HPDE6-E6E7 (cell line): ENCODE results near the gene HIVEP3.
"Not testable (repeated sequence)": the region's sequence is repeated elsewhere in the genome, so short reads cannot be mapped to it uniquely, and the experiment has no call there.

Source experiments
- DNase-seq: peaks from one replicate; pipeline ENCODE4 v3.0.0; 2011; ENCODE audit warnings: missing footprints; ENCODE audit errors: extremely low spot score

Gene HIVEP3

DNA sequence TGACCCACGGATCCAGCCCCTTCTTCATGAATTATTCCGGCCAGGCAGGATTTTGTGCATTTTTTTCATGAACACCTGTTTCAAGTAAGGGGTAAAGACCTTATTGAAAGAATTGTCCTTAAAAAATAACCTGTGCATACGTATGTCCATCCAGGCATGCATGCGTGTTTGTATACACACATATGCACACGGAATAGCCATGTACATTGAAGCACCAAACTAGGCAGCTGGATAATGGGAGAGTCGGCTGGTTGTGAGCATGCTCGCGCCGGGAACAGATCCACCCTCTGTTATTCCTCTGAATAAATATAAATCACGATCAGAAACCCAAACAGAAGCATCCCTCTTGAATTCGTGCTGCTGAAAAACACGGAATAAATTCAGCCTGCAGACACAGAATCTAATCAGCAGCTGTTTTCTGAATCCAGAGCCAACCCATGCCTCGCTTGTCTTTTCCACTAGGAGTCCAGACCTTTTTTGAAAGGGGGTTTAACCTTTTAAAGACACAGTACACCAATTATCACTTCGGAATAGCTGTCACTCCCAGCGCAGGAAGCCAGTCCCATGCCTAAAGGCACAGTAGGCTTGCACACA is at the start of gene HIVEP3:
Gene HIVEP3 (minus strand): TSS at position 473 of the 594 bp plus-strand sequence.
- no peak for DNase-seq

DNA sequence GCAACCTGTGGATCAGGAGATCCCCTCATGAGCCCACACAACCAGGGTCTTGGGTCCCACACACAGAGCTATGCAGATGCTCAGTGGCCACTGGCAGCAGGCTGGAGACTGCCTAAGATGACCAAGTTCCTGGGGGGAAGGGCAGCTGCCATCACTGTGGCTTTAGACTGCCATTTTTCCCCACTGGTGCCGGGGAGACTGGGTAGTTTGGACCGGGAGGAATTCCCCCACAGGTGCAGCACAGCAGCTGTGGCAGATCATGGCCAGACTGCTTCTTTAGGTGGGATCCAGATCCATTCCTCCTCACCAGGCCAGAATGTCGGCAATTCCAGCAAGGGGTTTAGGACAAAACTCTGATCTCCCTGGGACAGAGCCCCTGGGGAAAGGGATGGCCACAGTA is 45.7 kb upstream of the HIVEP3 start:
- DNase-seq, result no peak

DNA sequence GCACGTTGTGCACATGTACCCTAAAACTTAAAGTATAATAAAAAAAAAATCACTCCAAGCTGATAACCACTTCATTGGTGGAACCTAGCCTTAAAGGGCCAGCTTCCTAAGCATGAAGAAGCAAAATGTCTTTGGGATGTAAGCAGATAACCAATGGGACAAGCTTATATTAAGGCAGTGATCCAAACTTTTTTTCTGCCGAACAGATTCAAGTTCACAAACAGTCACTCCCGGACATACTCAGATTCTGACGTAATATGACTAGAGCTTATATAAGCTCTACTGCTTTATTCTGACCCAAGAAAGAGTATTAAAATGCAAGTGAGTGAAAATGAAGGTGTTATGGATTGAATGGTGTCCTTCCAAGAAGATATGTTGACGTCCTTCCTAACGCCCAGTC is 44.9 kb upstream of the HIVEP3 start:
- no peak for DNase-seq

DNA sequence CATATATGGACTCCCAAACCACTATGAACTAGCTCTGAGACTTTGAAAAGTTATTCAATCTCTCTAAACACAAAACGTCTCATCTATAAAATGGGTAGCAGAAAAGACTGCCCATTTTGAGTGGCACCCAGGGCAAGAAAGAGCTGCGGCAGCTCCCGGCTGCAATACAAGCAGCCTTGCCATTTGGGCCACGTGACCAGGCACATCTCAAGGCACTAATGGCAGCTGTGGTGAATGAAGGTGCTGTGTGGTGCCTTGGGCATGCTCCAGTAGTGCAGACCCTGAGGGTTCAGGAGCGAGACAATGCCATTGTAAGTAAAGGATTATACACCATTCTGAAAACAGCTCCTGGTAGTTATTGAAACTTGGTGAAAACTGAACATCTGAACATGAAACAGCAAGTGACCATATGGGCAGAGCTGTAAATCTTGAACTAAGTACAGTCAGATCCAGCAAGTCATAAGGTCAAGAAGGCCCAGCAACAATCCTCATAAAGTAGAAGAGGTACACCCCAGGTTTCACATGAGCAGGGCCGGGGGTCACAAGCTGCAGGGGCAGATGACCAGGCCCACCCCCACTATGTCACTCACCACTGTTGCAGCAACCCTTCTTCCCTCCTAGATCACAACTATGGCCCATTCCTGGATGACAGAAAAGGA is 39.4 kb upstream of the HIVEP3 start:
- no peak for DNase-seq

DNA sequence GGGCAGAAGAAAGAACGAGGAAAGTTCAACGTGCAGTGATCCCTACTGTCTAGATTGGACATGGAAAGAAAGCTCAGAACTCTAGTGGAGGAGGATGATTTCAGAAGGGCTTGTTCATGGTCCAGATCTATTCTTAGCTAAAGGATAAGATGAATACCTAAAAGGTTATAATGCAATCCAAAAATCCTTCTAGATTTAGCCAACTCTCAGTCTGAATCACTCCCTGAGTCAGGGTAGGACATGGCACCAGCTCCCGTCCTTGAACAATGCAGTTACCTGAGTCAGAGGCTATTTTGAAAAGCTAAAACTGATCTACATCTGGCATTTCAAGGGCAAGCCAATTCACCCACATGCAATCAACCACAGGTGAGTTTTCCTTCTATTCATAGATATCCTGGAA is 38.8 kb upstream of the HIVEP3 start:
- DNase-seq, result peak; percentile 80

DNA sequence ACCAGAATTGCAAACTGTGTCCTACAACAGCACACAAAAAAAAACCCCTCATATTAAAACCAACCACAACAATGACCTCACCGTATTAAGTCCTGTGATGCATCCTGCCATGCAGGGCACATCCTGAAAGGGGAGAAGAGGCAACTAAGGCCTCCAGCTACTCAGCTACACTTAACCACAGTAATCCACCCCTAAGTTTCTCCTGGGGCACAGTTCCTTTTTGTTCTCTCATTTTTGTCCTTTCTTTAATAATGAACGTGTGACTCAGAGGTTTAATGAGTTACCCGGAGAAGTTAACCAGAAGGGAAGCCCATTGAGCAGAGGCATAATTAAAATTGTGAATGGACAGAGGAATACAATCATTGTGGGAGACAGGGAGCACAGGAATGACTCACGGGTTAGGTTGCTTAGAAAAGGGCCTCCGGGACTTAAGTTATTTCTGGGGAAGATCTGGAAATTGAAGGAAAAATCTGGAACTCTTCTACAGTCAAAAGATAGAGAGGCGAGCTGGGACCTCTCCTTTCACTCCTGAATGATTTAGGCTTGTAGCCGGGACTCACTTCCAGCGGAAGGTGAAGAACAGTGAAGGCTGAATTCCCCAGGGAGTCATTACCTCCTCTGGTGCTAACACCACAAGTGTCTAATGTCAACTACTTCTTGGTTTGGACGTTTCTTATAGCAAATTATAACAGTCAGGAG is 36.9 kb upstream of the HIVEP3 start:
- peak; percentile 77 for DNase-seq

DNA sequence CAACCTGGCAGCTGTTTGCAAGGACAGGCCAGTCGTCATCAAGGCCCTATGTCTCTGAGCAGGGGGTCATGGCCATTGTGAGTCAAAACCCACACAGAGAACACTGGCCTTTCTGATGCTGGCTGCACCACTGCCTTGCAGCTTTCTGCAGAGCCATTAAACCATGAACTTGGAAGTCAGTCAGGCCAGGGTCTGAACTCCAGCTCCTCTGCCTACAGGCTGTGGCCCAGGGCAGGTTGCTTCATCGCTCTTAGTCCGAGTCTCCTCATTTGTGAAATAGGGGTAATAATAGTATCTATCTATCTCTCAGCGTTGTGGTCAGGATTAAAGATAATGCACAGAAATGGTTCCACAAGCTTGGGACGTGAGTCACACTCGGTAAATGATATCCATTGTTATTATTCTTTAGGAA is 35.8 kb upstream of the HIVEP3 start:
- peak; percentile 59 for DNase-seq

DNA sequence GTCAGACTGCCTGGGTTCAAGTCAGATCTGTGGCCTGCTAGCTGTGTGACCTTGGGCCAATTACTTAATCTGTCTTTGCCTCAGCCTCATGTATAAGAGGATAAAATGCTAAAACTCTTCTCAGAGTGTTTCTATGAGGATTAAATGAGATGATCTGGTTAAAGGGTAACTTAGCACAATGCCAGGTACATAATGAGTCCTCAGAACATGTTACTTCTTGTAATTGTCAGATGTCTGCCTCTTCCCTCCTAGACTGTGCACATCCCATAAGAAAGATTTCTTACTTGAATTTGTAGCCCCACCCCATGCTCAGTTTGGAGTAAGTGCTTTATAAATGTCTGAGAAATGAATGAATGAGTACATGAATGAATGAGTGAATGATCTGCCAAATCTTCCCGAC is 34.6 kb upstream of the HIVEP3 start:
- no peak for DNase-seq

DNA sequence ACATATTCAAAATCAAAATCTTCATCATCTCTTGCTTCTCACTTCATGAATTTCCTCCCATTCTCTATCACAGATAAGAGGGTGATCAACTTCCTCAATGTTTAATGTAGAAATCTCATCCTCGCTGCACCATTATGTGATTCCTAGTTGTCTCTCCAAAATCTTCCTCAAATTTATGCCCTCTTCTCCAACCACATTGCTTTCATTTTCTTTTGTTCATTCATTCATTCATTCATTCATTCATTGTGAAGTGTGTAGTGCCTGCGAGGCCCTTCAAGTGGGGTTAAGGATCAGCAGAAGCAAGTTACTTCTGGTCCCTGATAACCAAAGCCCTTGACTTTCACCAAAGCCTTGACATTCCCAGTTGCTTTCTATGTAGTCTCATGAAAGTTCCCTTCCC is 33.5 kb upstream of the HIVEP3 start:
- DNase-seq, result no peak

DNA sequence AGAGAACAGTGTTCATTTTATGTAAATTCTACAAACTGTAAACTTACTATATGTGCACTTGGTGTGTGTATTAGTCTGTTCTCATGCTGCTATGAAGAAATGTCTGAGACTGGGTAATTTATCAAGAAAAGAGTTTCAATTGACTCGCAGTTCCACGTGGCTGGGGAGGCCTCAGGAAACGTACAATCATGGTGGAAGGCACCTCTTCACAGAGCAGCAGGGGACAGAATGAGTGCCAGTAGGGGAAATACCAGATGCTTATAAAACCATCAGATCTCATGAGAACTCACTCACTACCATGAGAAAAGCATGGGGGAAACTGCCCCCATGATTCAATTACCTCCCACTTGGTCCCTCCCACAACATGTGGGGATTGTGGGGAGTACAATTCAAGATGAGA is 32.8 kb upstream of the HIVEP3 start:
- DNase-seq, result not testable (repeated sequence)

DNA sequence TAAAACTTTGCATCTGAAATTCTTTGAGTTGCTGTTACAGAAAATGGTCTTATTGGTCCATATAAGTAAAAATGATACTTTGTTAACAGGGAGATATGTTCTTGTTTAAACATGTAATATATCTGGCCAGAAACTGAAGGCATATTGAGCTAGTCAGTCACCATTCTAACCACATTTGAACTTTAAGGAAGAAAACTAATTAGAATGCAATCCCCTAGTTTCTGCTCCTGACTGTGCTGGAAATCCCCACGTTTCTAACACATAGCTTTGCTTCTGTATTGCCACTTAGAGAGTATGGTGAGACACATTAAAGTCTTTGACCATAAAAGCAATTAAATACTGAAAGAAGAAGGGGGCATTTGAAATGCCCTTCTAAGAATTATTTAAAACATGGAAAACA is 32.1 kb upstream of the HIVEP3 start:
- no peak for DNase-seq

DNA sequence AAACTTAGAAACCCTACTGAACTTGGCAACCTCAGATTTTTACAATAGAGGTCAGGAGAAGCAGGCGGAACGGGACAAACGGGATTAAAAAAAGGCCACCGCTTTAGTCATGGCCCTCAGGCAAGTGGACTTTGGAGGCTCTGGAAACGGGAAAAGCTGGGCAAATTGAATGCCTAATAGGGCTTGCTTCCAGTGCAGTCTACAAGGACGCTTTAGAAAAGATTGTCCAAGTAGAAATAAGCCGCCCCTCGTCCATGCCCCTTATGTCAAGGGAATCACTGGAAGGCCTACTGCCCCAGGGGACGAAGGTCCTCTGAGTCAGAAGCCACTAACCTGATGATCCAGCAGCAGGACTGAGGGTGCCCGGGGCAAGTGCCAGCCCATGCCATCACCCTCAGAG is 27.2 kb upstream of the HIVEP3 start:
- DNase-seq, result not testable (repeated sequence)

DNA sequence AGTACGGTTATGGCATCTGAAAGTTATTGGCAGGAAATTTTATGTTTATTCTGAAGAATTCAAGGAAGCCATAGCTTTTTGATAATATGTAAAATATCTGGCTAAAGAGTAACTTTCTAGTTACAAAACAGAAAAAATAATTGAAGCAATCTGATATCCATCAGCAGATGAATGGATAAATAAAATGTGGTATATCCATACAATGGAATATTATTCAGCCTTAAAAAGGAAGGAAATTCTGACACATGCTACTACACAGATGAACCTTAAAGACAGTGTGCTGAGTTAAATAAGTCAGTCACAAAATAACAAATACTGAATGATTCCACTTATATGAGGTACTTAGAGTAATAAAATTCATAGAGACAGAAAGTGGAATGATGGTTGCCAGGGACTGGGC is 25.0 kb upstream of the HIVEP3 start:
- DNase-seq, result no peak

DNA sequence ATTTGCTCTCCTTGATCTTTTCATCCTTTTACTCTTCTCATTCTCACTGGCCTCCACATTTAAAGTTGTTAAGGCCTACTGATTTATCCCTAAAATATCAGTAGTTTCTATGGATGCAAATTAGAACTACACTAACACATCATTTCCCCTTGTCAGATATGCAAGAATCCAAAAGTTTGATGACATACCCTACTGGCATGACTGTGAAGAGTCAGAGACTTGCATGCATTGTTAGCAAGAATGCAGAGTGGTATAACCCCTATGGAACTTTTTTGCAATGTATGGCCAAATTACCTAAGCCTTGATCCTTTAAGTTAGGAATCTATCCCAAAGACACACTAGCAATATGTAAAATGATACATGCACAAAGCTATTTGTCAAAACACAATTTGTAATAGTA is 23.6 kb upstream of the HIVEP3 start:
- no peak for DNase-seq

DNA sequence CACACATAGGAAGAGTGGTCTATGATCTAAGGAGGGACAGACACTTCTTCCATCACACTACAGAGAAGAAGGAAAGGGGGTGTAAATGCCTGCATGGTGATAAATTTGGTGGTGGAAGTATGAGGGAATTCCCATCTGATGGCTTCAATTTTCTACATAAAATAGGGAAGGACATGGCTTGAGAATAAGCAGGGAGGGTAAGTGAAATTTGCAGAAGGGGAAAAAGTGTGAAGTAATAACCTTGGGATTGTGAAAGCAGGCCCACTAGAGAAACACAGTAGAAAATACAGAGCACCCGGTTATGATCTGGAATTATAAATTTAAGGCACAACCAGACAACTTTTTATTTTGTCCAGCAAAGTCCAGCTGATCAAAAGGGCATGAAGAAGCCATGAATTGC is 22.7 kb upstream of the HIVEP3 start:
- DNase-seq, result no peak

DNA sequence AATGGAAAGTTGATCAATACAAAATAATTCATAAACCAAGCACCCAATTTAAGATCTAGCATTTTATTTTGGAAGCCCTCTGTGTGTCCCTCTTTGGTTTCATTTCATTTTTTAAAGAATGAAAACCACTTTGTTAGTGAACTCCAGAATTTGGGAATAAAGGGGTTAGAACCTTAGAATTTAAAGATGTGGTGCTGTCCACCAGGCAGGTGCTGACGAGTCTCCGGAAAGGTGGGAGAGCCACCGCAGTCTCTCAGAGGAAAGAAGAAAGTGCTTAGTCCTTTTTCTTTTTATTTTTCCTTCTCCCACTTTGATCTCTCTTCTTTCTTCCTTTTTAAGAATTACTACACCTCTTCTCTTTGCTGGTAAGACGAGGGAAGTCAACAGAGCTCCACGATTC is 20.5 kb upstream of the HIVEP3 start:
- DNase-seq, result no peak

DNA sequence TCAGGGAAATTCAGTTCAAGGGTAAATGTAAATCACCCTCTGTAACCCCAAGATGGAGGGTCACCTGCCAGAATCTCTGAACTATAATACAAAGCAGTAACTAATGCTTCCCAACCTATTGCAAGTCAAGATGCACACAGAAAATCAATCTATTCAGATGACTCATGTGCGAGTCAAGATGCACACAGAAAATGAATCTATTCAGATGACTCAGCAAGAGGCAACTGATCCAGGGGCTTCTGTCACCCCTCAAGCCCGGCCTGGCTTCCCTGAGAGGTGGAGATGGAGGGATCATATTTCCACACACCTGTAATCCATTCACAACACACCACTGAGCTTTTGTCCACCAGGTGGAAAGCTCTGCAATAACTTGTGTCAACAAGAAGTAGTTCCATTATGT is 17.4 kb upstream of the HIVEP3 start:
- no peak for DNase-seq

DNA sequence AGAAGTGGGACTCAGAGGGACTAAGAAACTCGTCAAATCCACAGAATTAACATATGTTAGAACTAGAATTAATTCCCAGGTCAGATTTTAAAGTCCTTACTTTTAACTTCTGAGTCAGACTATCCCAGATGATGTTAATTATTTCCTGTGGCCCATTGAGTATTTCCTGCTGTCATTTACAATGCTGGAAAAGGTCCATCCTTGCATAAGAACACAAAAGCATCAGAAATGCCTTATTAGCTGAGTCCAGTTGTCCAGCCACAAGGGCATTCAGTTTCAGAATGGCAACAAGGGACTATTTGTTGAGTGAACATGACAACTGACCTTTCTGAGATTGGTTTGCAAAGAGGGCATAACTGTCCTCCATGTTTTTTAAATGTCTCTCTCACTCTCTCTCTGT is 16.5 kb upstream of the HIVEP3 start:
- no peak for DNase-seq

DNA sequence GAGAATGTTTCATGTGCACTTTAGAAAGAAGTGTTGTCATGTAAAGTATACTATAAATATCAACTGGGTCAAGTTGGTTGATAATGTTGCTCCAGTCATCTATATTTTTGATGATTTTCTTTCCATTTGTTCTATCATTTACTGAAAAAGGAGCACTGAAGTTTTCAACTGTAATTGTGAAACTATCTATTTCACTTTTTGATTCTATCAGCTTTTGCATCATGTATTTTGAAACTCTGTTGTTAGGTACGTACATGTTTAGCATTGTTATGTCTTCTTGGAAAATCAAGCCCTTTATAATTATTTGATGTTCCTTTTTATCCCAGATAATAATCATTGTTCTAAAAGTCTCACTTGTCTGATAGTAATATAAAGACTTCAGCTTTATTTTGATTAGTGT is 14.4 kb upstream of the HIVEP3 start:
- no peak for DNase-seq

DNA sequence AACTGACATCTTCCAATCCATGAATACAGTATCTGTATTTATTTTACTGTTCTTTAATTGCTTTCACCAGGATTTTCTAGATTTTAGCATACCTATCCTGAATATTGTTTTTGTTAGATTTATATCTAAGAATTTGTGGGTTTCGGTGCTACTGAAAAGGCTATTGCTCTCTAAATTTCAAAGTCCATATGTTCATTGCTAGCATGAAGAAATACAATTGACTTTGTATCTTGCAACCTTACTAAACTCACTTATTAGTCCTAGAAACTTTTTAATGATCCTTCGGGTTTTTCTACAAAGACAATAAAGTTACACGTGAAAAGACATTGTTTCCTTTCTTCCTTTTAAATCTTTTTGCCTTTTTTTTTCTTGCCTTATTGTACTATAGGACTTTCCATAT is 12.9 kb upstream of the HIVEP3 start:
- DNase-seq, result no peak

DNA sequence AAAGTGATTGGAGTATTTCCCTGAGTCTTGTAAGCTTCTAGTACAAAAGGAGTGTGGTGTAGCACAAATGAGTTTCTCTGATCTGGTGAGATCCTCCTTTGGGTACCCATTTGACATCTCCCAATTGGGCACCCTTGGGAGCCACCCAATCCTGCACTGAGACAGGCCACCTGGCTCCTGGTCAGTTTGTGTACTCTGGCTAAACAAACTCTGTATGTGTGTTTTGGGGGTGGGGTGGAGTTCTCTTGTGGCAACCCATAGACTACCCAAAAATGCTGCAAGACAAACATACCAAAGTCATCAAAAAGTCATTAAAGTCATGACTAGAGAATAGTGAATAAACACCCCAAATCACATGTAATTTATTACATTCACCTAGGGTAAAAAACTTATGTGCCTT is 8.4 kb upstream of the HIVEP3 start:
- no peak for DNase-seq

DNA sequence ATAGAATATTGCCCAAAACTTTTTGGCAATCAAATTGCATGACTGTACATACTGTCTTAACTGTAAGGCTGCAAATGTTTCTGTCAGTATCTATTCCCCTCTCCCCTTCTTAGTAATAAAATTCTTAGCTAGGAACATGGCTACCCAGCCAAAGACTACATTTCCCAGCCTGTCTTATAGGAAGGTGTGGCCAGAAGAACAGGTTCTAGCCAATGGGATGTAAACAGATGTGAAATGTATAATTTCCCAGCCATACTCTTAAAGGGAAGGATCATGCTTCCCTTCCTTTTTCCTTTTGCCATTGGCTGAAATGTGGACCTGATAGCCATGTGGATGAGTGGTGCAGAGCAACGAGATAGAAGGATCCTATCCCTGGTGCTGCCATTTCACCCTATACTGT is 7.0 kb upstream of the HIVEP3 start:
- no peak for DNase-seq

DNA sequence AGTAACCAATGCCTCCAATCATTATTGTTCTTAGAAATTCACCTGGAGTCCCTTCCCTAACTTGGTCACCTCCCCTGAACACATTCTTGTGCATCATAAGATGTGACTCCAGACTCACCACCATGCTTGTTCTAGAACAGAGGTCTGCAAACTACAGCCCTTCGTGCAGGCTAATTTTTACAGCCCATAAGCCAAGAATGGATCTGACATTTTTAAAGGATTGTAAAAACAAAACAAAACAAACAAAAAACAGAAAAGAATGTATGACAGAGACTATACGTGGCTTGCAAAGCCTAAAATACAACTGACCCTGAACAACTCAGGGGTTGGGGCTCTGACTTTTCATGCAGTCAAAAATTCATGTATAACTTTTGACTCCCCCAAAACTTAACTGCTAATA is 6.2 kb upstream of the HIVEP3 start:
- DNase-seq, result no peak
